ENCODE data around the gene DNAI2.

- TF ChIP-seq CTCF (IDR thresholded peaks at IDR 0.05; ENCODE audit: low read length) (no peak), EZH2 (IDR thresholded peaks at IDR 0.05; ENCODE audit: borderline replicate concordance, low read length) (no peak)
Observed at GRCh38 chr17:74267987-74268499, 6.0 kb upstream of the DNAI2 start.
